Mucosa of rectum (tissue), 2 donors: ENCODE results near the gene JUNB.

Experiments
- H3K27ac ChIP-seq, 2 donors: one replicate each; pipeline ENCODE4 v1.7.0; 2013; ENCODE audit warnings: inconsistent platforms in 2 of 2, low read depth in 2 of 2, low read length in 2 of 2
- H3K27me3 ChIP-seq, 2 donors: one replicate each; pipeline ENCODE4 v1.7.0; 2013; ENCODE audit warnings: low read length in 2 of 2; ENCODE audit not compliant: control insufficient read depth in 2 of 2, insufficient read depth in 2 of 2
- H3K36me3 ChIP-seq, 2 donors: one replicate each; pipeline ENCODE4 v1.7.0; 2013; ENCODE audit warnings: low read length in 2 of 2; ENCODE audit not compliant: control insufficient read depth in 2 of 2, insufficient read depth in 2 of 2
- H3K4me1 ChIP-seq, 2 donors: one replicate each; pipeline ENCODE4 v1.7.0; 2013; ENCODE audit warnings: low read length in 2 of 2, mild to moderate bottlenecking in 1 of 2; ENCODE audit not compliant: control insufficient read depth in 2 of 2, insufficient read depth in 2 of 2
- H3K4me3 ChIP-seq, 2 donors: one replicate each; pipeline ENCODE4 v1.7.0; 2013; ENCODE audit warnings: low read length in 2 of 2
- H3K9ac ChIP-seq, 2 donors: one replicate each; pipeline ENCODE4 v1.7.0; 2013; ENCODE audit warnings: low read length in 2 of 2, low read depth in 1 of 2, mild to moderate bottlenecking in 1 of 2
- H3K9me3 ChIP-seq, 2 donors: one replicate each; pipeline ENCODE4 v1.7.0; 2013; ENCODE audit warnings: low read length in 2 of 2; ENCODE audit not compliant: control insufficient read depth in 2 of 2
- donor health status: healthy.
- donor health status: Normal muscosa, but diverticular disease.

The JUNB gene

DNA sequence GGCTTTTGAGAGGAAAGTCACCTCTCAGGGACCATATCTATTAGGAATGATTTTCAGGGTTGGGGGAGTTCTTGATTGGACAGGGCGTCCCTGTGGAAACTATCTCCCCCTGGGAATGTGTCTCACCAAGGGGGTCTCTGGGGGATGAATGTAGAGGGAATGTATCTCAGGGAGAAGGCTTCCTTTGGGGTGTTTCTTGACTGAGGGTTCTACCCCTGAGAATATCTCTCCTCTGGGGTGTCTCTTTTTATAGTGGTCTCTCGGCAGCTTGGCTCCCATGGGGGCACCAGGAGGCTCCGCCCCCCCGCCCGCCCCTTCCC is 42.1 kb downstream of the JUNB start:
- Histone ChIP-seq H3K27ac (no peak overlapping the region), H3K9ac (no peak overlapping the region), H3K4me3 (no peak overlapping the region), H3K9me3 (no peaks in the 10 kb centered on the region), H3K27me3 (peaks cover 54 to 60% of the 10 kb centered on the region in 2 donors), H3K4me1 (peaks cover 0 to 8% of the 10 kb centered on the region in 2 donors), H3K36me3 (no peaks in the 10 kb centered on the region)

DNA sequence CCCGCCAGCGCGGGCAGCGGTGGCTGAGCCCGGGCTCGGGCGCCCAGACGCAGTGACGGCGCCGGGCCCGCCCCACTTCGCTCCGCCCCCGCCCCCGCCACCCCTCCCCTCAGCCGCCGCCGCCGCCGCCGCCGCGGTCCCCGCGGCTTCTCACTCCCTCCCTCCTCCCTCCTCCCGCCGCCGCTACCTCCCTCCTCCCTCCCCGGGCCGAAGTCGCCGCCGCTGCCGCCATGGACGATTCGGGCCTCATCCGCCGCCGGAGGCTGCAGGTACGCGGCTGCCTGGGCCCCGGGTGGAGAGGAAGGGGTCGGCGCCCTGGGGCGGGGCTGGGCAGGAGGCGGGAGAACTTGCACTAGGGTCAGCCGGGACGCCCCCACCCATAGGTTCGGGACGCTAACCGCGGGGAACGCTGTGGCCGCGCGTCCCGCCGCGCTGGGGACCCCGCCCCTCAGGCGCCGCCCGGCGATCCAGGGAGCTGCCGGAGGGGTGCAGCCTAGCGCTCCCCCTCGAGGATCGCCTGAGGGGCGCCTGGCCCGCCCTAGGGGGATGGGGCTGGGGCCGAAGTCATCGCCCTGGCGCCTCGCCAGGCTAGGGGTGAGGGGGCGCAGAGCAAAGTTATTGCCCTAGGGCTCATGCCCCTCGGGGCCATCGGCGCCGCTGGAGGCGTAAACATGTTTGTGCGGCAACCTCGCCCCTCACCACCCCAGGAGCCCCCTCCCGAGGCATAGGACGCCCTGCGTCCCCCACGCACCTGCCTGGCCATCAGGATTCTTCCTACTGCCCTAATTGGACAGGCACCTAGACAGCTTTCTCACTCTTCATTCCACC is 42.7 kb downstream of the JUNB start:
- Histone ChIP-seq H3K4me1 (peaks cover 0 to 10% of the 10 kb centered on the region in 2 donors), H3K4me3 (peak overlapping the region in 1 of 2 donors; percentile 27), H3K27me3 (peaks cover 55 to 60% of the 10 kb centered on the region in 2 donors), H3K9ac (no peak overlapping the region), H3K36me3 (no peaks in the 10 kb centered on the region), H3K9me3 (no peaks in the 10 kb centered on the region), H3K27ac (no peak overlapping the region)

- H3K9me3 ChIP-seq = no peaks in the 10 kb centered on the region
- no peak within 1 kb of the TSS for H3K9ac ChIP-seq
- no peaks in the 10 kb centered on the region for H3K36me3 ChIP-seq
- peaks cover 0 to 10% of the 10 kb centered on the region in 2 donors for H3K4me1 ChIP-seq
- H3K27me3 ChIP-seq = peaks cover 61 to 64% of the 10 kb centered on the region in 2 donors
- peak within 1 kb of the TSS in 1 of 2 donors; percentile 27 for H3K4me3 ChIP-seq
- H3K27ac ChIP-seq = no peak within 1 kb of the TSS
Observed at GRCh38 chr19:12834566-12834943, 43.3 kb downstream of the JUNB start, which contains the start of gene RTBDN. Gene RTBDN, minus strand, starts transcription at chr19:12834579. Its CDS starts 4,600 bp downstream, at chr19:12829979.

- no peak overlapping the region for H3K9ac ChIP-seq
- H3K4me3 ChIP-seq = no peak overlapping the region
- H3K9me3 ChIP-seq = no peaks in the 10 kb centered on the region
- peaks cover 0 to 10% of the 10 kb centered on the region in 2 donors for H3K4me1 ChIP-seq
- H3K36me3 ChIP-seq = no peaks in the 10 kb centered on the region
- peaks cover 62 to 66% of the 10 kb centered on the region in 2 donors for H3K27me3 ChIP-seq
- no peak overlapping the region for H3K27ac ChIP-seq
Observed at GRCh38 chr19:12834976-12835757, 43.9 kb downstream of the JUNB start.

DNA sequence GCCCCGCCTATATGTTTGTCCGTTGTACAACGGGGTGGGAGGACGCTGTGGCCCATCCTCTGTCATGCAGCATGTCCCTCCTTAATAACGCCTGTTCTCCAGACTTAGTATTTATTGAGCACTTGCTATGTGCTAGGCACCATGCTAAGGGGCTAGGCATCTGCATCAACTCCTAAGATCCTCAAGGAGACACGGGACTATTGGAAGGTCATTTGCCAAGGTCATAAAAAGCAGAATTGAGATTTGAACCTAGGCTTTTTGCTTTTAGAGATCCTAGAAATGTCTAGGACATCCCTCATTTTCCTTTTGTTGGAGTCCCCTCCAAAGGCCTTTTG is 45.2 kb downstream of the JUNB start:
- Histone ChIP-seq H3K4me1 (peaks cover 7 to 12% of the 10 kb centered on the region in 2 donors), H3K9me3 (no peaks in the 10 kb centered on the region), H3K9ac (no peak overlapping the region), H3K4me3 (no peak overlapping the region), H3K36me3 (no peaks in the 10 kb centered on the region), H3K27ac (no peak overlapping the region), H3K27me3 (peaks cover 72% of the 10 kb centered on the region in 2 donors)

DNA sequence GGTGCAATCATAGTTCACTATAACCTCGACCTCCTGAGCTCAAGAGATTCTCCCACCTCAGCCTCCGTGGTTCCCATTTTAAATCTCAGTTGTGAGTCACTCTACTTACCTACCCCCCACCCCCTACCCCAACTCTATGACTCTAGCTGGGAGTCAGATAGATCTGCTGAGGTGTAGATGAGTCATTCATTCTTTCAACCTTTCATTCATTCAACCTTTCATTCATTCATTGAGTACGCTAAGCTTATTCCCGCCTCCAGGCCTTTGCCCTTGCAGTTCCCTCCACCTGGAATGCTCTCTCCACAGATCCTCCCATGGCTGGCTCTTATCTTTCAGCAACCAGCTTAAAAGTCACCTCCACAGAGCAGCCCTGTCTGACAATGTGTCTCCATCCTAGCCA is 45.9 kb downstream of the JUNB start:
- Histone ChIP-seq H3K4me3 (no peak overlapping the region), H3K9me3 (no peaks in the 10 kb centered on the region), H3K4me1 (peaks cover 7 to 12% of the 10 kb centered on the region in 2 donors), H3K36me3 (no peaks in the 10 kb centered on the region), H3K9ac (no peak overlapping the region), H3K27ac (no peak overlapping the region), H3K27me3 (peaks cover 70 to 74% of the 10 kb centered on the region in 2 donors)

- H3K9me3 ChIP-seq = no peaks in the 10 kb centered on the region
- H3K27ac ChIP-seq = no peak within 1 kb of the TSS
- no peaks in the 10 kb centered on the region for H3K36me3 ChIP-seq
- H3K4me3 ChIP-seq = peak within 1 kb of the TSS in 1 of 2 donors; percentile 14
- H3K4me1 ChIP-seq = peaks cover 7 to 8% of the 10 kb centered on the region in 2 donors
- peaks cover 69 to 71% of the 10 kb centered on the region in 2 donors for H3K27me3 ChIP-seq
- H3K9ac ChIP-seq = peak within 1 kb of the TSS in 1 of 2 donors; percentile 2
Observed at GRCh38 chr19:12838182-12838885, 47.0 kb downstream of the JUNB start, which contains the start of gene MAST1. Gene MAST1, plus strand, starts transcription at chr19:12838515. Its CDS starts 58 bp downstream, at chr19:12838573.

GRCh38 chr19:12838886-12839756 is 47.8 kb downstream of the JUNB start:
- no peak overlapping the region for H3K4me3 ChIP-seq
- no peak overlapping the region for H3K9ac ChIP-seq
- peaks cover 68 to 70% of the 10 kb centered on the region in 2 donors for H3K27me3 ChIP-seq
- H3K9me3 ChIP-seq = no peaks in the 10 kb centered on the region
- H3K36me3 ChIP-seq = no peaks in the 10 kb centered on the region
- H3K27ac ChIP-seq = no peak overlapping the region
- peaks cover 7% of the 10 kb centered on the region in 2 donors for H3K4me1 ChIP-seq
